Gastrocnemius medialis (tissue), 4 donors: ENCODE measurements around the gene TALDO1. TPM values are rescaled to one million over a fixed set of nuclear protein-coding genes. Genes with fewer than 3 reads are reported as not detected.

Source experiments
- ATAC-seq, 2 donors: fragments of 150-250 bp; one replicate each; pipeline ENCODE4 v1.9.1; 2016
- DNase-seq, 2 donors: peaks; one replicate each; pipeline ENCODE4 v3.0.0-alpha.2; 2019
- H3K27ac ChIP-seq, 4 donors: fragments of 200-600 bp; sonication (generic); 1 replicate in 1 of 4; 2 replicates in 3 of 4; pipeline ENCODE4 v1.5.1; 2016 to 2018; ENCODE audit warnings: mild to moderate bottlenecking in 2 of 4, moderate library complexity in 1 of 4
- H3K27me3 ChIP-seq, 3 donors: fragments of 200-600 bp; sonication (generic) in 2 of 3; 1 replicate in 1 of 3; 2 replicates in 2 of 3; pipeline versions ENCODE4 v1.5.1 to v1.6.0; 2016 to 2019; ENCODE audit warnings: mild to moderate bottlenecking in 1 of 3, moderate library complexity in 1 of 3
- H3K36me3 ChIP-seq, 2 donors: fragments of 200-600 bp; sonication (generic) in 1 of 2; one replicate each; pipeline ENCODE4 v1.5.1; 2017 to 2018
- H3K4me1 ChIP-seq, 2 donors: fragments of 200-600 bp; sonication (generic) in 1 of 2; one replicate each; pipeline ENCODE4 v1.5.1; 2016 to 2017; ENCODE audit warnings: mild to moderate bottlenecking in 2 of 2
- H3K4me3 ChIP-seq, 4 donors: fragments of 200-600 bp; sonication (generic) in 3 of 4; 1 replicate in 1 of 4; 2 replicates in 3 of 4; pipeline ENCODE4 v1.5.1; 2016 to 2019; ENCODE audit warnings: mild to moderate bottlenecking in 2 of 4
- H3K9me3 ChIP-seq, 3 donors: fragments of 200-600 bp; sonication (generic) in 2 of 3; 1 replicate in 1 of 3; 2 replicates in 2 of 3; pipeline ENCODE4 v1.5.1; 2016 to 2019
- POLR2A ChIP-seq, 2 donors: fragments of 450-650 bp; IDR thresholded peaks; one replicate each; pipeline ENCODE4 v1.6.1; 2017; ENCODE audit warnings: antibody characterized with exemption in 2 of 2, mild to moderate bottlenecking in 2 of 2, moderate library complexity in 2 of 2
- in situ Hi-C, 4 donors: fragments of 200-750 bp; cut with MboI; loops; one replicate each; pipeline versions ENCODE4 v1.15.0 to v1.8.0; 2017; ENCODE audit warnings: low sequenced_read_pairs in 4 of 4
- intact Hi-C: fragments of 100-400 bp; cut with DNase I; formaldehyde crosslinking; loops from one replicate; pipeline ENCODE4 v1.15.1; 2023; ENCODE audit warnings: low total_unique reads
- total RNA-seq, 4 donors: library from RNA; depleted of rRNA; stranded (reverse); fragments of >200 nt; gene quantifications; one replicate each; pipeline versions ENCODE4 v1.1.0 to v1.2.3, GENCODE V29; 2016
- TF ChIP-seq, protein P1 (sequence below), 5 experiments: fragments of 450-650 bp in 3 of 5; fragments of 200-600 bp in 2 of 5; sonication (generic) in 2 of 5; IDR thresholded peaks in 4 of 5; conservative IDR thresholded peaks in 1 of 5; 1 replicate in 4 of 5; 2 replicates in 1 of 5; pipeline ENCODE4 v1.5.1; 2016 to 2019; ENCODE audit warnings: antibody characterized with exemption in 5 of 5, mild to moderate bottlenecking in 3 of 5, moderate library complexity in 3 of 5

The TALDO1 gene
- total RNA-seq, 4 donors from 2014 or later: 98.6 to 167 (median 153) TPM

DNA sequence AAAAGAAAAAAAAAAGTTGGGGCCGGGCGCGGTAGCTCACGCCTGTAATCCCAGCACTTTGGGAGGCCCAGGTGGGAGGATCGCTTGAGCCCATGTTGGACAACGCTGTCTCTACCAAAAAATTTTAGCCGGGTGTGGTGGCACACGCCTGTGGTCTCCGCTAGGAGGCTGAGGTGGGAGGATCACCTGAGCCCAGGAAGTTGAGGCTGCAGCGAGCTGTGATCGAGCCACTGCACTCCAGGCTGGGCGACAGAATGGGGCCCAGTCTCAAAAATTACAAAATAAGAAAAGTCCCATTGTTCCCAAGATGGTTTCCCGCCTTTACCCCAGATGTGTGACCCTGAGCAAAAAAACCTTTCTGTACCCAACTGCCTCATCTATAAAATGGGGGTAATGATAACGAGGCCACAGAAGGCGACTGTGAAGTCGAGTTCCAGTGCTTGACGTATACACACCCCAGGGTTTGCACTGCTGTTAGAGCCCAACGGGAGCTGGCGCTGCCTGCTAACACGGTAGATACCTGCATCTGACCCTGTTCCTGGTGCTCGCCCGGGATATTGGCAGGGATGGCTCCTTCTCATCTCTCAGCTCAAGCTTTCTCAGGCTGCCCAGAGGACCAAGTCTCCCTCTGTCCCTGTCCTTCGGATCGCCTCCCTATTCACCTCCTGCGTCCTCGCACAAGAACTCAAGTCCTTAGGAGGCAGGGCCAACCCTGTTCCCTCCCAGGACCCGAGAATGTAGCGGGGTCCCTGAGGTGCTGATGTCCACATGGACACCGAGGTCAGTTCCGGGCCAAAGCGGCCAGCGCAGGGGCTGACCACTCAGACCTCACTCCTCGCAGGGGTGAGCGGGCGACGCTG, 61.4 kb downstream of the TALDO1 start:
- H3K36me3 ChIP-seq: peaks cover 0 to 25% of the 10 kb centered on the region in 2 donors
- intact Hi-C loops (loop anchor here (1.0 to 5.0 kb wide), 2 partner anchors 11 to 241 kb away; no protein-coding TSS in a partner anchor), in situ Hi-C loops (no loop called here)
- no peaks in the 10 kb centered on the region for H3K27me3 ChIP-seq
- peaks cover 46 to 49% of the 10 kb centered on the region in 2 donors for H3K4me1 ChIP-seq
- peak overlapping the region; percentile 97 to 100 (median 100) for H3K27ac ChIP-seq
- TF ChIP-seq POLR2A (IDR thresholded peaks at IDR 0.05): no peak
- TF ChIP-seq, protein P1, sequence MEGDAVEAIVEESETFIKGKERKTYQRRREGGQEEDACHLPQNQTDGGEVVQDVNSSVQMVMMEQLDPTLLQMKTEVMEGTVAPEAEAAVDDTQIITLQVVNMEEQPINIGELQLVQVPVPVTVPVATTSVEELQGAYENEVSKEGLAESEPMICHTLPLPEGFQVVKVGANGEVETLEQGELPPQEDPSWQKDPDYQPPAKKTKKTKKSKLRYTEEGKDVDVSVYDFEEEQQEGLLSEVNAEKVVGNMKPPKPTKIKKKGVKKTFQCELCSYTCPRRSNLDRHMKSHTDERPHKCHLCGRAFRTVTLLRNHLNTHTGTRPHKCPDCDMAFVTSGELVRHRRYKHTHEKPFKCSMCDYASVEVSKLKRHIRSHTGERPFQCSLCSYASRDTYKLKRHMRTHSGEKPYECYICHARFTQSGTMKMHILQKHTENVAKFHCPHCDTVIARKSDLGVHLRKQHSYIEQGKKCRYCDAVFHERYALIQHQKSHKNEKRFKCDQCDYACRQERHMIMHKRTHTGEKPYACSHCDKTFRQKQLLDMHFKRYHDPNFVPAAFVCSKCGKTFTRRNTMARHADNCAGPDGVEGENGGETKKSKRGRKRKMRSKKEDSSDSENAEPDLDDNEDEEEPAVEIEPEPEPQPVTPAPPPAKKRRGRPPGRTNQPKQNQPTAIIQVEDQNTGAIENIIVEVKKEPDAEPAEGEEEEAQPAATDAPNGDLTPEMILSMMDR (IDR thresholded peaks at IDR 0.05 in 4 of 5, conservative IDR thresholded peaks at IDR 0.05 in 1 of 5): no peak
- DNase-seq (peak; percentile 83 to 86), ATAC-seq (peak in 1 of 2 donors; percentile 71)
- H3K9me3 ChIP-seq: no peaks in the 10 kb centered on the region
- peak overlapping the region; percentile 66 to 97 (median 78) for H3K4me3 ChIP-seq

- intact Hi-C loops (loop anchor here (1.0 to 5.0 kb wide), 2 partner anchors 10 to 242 kb away; no protein-coding TSS in a partner anchor), in situ Hi-C loops (no loop called here)
- Histone ChIP-seq H3K27ac (peak within 1 kb of the TSS; percentile 97 to 100 (median 100)), H3K36me3 (peaks cover 0 to 27% of the 10 kb centered on the region in 2 donors), H3K4me3 (peak within 1 kb of the TSS; percentile 66 to 97 (median 78)), H3K9me3 (no peaks in the 10 kb centered on the region), H3K4me1 (peaks cover 38 to 41% of the 10 kb centered on the region in 2 donors), H3K27me3 (no peaks in the 10 kb centered on the region)
- DNase-seq (peak; percentile 97 to 98), ATAC-seq (peak; percentile 83 to 85)
- TF ChIP-seq POLR2A (IDR thresholded peaks at IDR 0.05): peak; percentile 90 to 95
- TF ChIP-seq, protein P1 (IDR thresholded peaks at IDR 0.05 in 4 of 5, conservative IDR thresholded peaks at IDR 0.05 in 1 of 5): peak in 1 of 5 experiments; percentile 10
These were observed 62.2 kb downstream of the TALDO1 start, which contains the start of gene RPLP2 for GRCh38 chr11:809287-810039. Gene RPLP2, plus strand, starts transcription at chr11:809967. Its CDS starts 268 bp downstream, at chr11:810235.

DNA sequence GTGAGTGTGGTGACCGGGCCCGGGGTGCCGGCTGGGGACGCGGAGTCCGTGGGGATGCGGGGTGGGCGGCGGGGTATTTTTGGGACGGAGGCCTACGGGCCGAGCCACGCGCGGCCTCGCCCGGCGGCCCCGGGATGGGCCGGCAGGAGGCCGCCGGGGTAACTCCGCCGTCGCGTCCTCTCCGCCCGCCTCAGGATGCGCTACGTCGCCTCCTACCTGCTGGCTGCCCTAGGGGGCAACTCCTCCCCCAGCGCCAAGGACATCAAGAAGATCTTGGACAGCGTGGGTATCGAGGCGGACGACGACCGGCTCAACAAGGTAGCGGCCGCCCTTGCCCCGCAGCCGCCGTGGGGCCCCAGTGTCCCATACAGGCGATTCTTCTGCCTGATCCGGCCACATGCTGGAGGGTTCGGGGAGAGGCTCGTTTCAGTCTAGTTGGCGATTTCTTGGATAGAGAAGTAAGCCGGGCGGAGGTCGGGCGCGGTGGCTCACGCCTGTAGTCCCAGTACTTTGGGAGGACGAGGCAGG, 62.8 kb downstream of the TALDO1 start:
- intact Hi-C loops: no loop called here
- Histone ChIP-seq H3K27ac (peak overlapping the region; percentile 97 to 100 (median 100)), H3K4me3 (peak overlapping the region; percentile 66 to 97 (median 78)), H3K27me3 (no peaks in the 10 kb centered on the region), H3K36me3 (peaks cover 0 to 34% of the 10 kb centered on the region in 2 donors), H3K9me3 (no peaks in the 10 kb centered on the region), H3K4me1 (peaks cover 35 to 37% of the 10 kb centered on the region in 2 donors)
- DNase-seq: no peak
- in situ Hi-C loops: no loop called here
- TF ChIP-seq, protein P1 (IDR thresholded peaks at IDR 0.05 in 4 of 5, conservative IDR thresholded peaks at IDR 0.05 in 1 of 5): no peak
- peak in 1 of 2 donors; percentile 6 for TF ChIP-seq POLR2A (IDR thresholded peaks at IDR 0.05)
- peak; percentile 1 for ATAC-seq

DNA sequence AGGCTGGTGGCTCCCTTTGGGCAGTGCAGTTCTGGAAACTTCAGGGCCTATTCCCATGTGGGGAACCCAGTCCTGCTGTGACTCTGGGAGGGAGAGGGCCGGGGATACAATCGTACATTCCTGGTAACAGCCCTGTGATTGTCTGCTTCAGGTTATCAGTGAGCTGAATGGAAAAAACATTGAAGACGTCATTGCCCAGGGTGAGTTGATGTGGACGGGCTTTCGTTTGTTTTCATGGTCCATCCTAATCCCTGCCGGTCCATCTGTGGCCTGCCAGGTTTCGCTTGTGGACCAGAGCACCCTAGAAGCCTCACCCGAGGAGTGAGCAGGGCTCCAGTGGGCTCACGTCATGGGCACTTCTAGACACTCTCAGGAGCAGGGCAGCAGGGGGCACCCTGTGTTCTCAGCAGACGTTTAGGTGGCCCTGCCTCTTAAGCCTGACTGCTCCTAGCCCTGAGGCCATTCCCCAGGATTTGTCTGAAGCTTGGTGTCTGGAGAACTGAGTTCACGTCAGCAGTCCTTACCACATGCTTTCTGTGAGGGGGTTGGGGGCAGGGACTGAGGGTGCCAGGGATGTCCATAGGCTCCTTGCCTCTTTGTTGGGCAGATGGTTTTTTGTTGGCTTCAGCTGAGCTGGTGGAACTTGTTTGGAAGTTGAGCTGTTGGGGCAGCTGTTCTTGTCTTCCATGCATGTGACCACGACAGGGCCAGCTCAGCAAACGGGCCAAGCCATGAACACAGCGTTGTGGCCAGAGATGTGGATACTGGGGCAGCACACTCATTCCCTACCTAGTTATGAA, 64.4 kb downstream of the TALDO1 start:
- Histone ChIP-seq H3K27me3 (no peaks in the 10 kb centered on the region), H3K9me3 (no peaks in the 10 kb centered on the region), H3K4me3 (peak overlapping the region; percentile 66 to 97 (median 78)), H3K4me1 (peaks cover 32 to 33% of the 10 kb centered on the region in 2 donors), H3K36me3 (peaks cover 0 to 38% of the 10 kb centered on the region in 2 donors), H3K27ac (peak overlapping the region; percentile 97 to 100 (median 100))
- TF ChIP-seq POLR2A (IDR thresholded peaks at IDR 0.05): peak in 1 of 2 donors; percentile 25
- TF ChIP-seq, protein P1 (IDR thresholded peaks at IDR 0.05 in 4 of 5, conservative IDR thresholded peaks at IDR 0.05 in 1 of 5): no peak
- DNase-seq (peak; percentile 66 to 82), ATAC-seq (peak; percentile 13 to 24)
- in situ Hi-C loops: no loop called here
- intact Hi-C loops: no loop called here
